Kidney epithelial cell (primary cell): ENCODE results near the gene YAP1. TPM values are rescaled to one million over a fixed set of nuclear protein-coding genes. Genes with fewer than 3 reads are reported as not detected.

ENCODE experiments used
- DNase-seq: peaks from one replicate; pipeline ENCODE4 v3.0.0-alpha.2; 2010; ENCODE audit warnings: low read depth
- H3K27me3 ChIP-seq: 2 replicates; pipeline ENCODE4 v1.6.0; 2011; ENCODE audit warnings: low read length; ENCODE audit not compliant: control insufficient read depth, insufficient read depth
- H3K36me3 ChIP-seq: 2 replicates; pipeline ENCODE4 v1.5.1; 2011; ENCODE audit warnings: low read length; ENCODE audit not compliant: control insufficient read depth, insufficient read depth
- H3K4me3 ChIP-seq: 2 replicates; pipeline ENCODE4 v1.5.1; 2011; ENCODE audit warnings: low read depth, mild to moderate bottlenecking, control low read depth, low read length
- total RNA-seq: library from RNA; depleted of rRNA; stranded (reverse); fragments of >200 nt; gene quantifications from 2 replicates; pipeline ENCODE4 v1.2.3, GENCODE V29; 2015
- TF ChIP-seq, protein P1 (sequence below): IDR thresholded peaks from 2 replicates; pipeline ENCODE4 v1.5.1; 2011; ENCODE audit warnings: mild to moderate bottlenecking, moderate library complexity, low read length, control low read depth, inconsistent platforms; ENCODE audit not compliant: insufficient read depth, poor library complexity, severe bottlenecking

The YAP1 gene
- total RNA-seq, 1 donor from 2014 or later: 94.4 TPM

DNA sequence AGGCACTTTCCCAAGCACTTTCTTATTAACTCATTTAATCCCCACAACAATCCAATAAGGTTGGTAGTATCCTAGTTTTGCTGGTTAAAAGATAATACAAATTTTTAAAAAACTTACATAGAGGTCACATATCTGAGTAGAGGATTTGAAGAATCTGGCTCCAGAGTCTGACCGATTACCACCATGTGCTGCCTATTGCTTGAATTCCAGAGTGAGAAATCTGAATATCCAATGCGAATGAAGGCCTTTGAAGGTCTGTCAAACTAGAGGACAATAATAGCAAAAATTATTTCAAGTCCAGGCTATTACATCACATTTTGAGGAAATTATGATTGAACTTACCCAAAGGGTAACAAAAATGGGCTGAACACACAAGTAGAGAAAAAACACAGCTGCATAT lies 129.2 kb downstream of the YAP1 start:
- Histone ChIP-seq H3K36me3 (no peaks in the 10 kb centered on the region), H3K27me3 (no peaks in the 10 kb centered on the region), H3K4me3 (no peak overlapping the region)
- TF ChIP-seq, protein P1, sequence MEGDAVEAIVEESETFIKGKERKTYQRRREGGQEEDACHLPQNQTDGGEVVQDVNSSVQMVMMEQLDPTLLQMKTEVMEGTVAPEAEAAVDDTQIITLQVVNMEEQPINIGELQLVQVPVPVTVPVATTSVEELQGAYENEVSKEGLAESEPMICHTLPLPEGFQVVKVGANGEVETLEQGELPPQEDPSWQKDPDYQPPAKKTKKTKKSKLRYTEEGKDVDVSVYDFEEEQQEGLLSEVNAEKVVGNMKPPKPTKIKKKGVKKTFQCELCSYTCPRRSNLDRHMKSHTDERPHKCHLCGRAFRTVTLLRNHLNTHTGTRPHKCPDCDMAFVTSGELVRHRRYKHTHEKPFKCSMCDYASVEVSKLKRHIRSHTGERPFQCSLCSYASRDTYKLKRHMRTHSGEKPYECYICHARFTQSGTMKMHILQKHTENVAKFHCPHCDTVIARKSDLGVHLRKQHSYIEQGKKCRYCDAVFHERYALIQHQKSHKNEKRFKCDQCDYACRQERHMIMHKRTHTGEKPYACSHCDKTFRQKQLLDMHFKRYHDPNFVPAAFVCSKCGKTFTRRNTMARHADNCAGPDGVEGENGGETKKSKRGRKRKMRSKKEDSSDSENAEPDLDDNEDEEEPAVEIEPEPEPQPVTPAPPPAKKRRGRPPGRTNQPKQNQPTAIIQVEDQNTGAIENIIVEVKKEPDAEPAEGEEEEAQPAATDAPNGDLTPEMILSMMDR: no peak
- no peak for DNase-seq

- H3K36me3 ChIP-seq: no peaks in the 10 kb centered on the region
- no peak overlapping the region for H3K4me3 ChIP-seq
- TF ChIP-seq, protein P1: no peak
- no peaks in the 10 kb centered on the region for H3K27me3 ChIP-seq
- DNase-seq: no peak
These were observed 129.7 kb downstream of the YAP1 start for GRCh38 chr11:102239911-102240310.

DNA sequence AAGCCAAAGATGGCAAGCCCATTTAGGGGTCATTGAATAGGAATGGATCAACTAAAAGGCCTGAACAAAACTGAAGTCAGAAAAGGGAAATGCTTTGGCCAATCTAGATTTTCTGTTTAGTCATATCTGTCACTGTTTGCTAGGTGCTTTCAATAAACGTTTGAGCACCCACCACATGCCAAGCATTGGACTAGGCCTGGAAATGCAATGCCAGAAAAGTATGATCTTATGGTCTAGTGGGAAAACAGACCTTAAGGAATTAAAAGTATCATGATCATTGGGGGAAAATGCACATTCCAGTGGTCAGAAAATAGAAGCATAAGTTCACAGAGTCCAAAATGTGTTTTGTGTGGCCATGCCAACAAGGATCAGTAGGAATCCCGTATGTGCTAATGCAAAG lies 130.3 kb downstream of the YAP1 start:
- Histone ChIP-seq H3K27me3 (no peaks in the 10 kb centered on the region), H3K36me3 (no peaks in the 10 kb centered on the region), H3K4me3 (no peak overlapping the region)
- TF ChIP-seq, protein P1: no peak
- DNase-seq: no peak

DNA sequence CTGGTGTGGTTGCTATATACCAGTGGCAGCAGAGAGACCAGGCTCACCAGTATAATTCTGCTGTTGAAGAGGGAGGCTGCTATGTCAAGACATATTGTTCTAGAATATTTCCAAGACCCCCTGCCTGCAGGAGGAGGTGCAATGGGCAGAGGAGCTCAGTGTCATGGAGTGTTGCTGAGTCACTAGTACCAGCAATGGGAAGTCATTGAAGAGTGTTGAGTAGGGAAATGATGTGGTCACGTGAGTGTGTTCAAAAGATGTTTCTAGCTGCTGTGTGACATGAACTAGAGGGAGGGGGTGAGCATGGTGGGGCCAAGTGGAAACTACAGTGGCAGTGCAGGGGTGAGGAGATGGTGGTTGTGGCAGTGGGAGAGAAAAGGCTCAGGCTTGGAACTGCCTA lies 130.8 kb downstream of the YAP1 start:
- H3K27me3 ChIP-seq: no peaks in the 10 kb centered on the region
- TF ChIP-seq, protein P1: no peak
- DNase-seq: no peak

DNA sequence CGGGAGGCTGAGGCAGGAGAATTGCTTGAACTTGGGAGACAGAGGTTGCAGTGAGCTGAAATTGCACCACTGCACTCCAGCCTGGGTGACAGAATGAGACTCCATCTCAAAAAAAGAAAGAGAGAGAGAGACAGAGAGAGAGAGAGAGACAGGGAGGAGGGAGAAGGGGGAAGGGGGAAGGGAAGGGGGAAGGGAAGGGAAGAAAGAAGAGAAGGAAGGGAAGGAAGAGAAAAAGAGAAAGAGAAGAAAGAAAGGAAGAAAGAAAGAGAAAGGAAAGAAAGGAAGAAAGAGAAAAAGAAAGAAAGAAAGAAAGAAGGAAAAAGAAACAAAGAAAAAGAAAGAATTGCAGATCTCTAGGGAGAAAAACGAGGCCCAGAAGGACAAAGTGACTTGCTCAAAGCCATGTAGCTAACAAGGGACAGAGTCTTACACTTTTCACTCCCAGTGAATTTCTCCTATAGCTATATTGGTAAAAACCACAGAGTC lies 133.2 kb downstream of the YAP1 start:
- no peak for DNase-seq
- TF ChIP-seq, protein P1: no peak
- Histone ChIP-seq H3K36me3 (no peaks in the 10 kb centered on the region), H3K27me3 (no peaks in the 10 kb centered on the region), H3K4me3 (no peak overlapping the region)

More for the DNA sequence above, 130.8 kb downstream of the YAP1 start:
- H3K4me3 ChIP-seq: no peak overlapping the region
- no peaks in the 10 kb centered on the region for H3K36me3 ChIP-seq

GRCh38 chr11:102244681-102245409 lies 134.6 kb downstream of the YAP1 start:
- Histone ChIP-seq H3K36me3 (no peaks in the 10 kb centered on the region), H3K27me3 (no peaks in the 10 kb centered on the region), H3K4me3 (no peak overlapping the region)
- TF ChIP-seq, protein P1: no peak
- DNase-seq: peak; percentile 58
